Measurements from ENCODE around the gene CD47. TPM values are rescaled to one million over a fixed set of nuclear protein-coding genes. Genes with fewer than 3 reads are reported as not detected.
A peak's percentile ranks its signal among the peaks of the same experiment; 100 is the strongest.

Gene CD47
- total and polyA plus RNA-seq, 10 of the 15 experiments (the other 5 are each of a cell fraction or from before 2014, with no cell fraction given): 22.9 to 175 (median 81.1) TPM

- Histone ChIP-seq H3K79me2 (ENCODE audit: control insufficient read depth, insufficient read depth, low read length) (no peaks in the 10 kb centered on the region), H3K4me2 (ENCODE audit: control insufficient read depth, insufficient read depth) (no peak overlapping the region), H3K4me3 (no peak overlapping the region), H3K9me3 (replicated peaks; ENCODE audit: control insufficient read depth, insufficient read depth, low read length) (no peaks in the 10 kb centered on the region), H4K20me1 (ENCODE audit: control insufficient read depth, insufficient read depth) (no peaks in the 10 kb centered on the region), H3K36me3 (ENCODE audit: control insufficient read depth in 2 of 2, insufficient read depth in 2 of 2, low read length in 1 of 2) (no peaks in the 10 kb centered on the region), H3K27me3 (replicated peaks in 1 of 2; ENCODE audit: control insufficient read depth in 2 of 2, insufficient read depth in 2 of 2, low read length in 1 of 2) (no peaks in the 10 kb centered on the region), H3K27ac (ENCODE audit: control insufficient read depth, insufficient read depth) (no peak overlapping the region), H3K9ac (ENCODE audit: control insufficient read depth, insufficient read depth, low read length) (no peak overlapping the region), H2AFZ (ENCODE audit: control insufficient read depth, low read depth, low read length) (no peak overlapping the region), H3K4me1 (ENCODE audit: control insufficient read depth, insufficient read depth, low read length) (no peaks in the 10 kb centered on the region; the same call in 1 of the 2 replicates)
- intact Hi-C loops (cut with micrococcal nuclease; ENCODE audit: unreplicated experiment) (no loop called here), in situ Hi-C loops (cut with MboI) (no loop called here)
- FAIRE-seq (no peak), DNase-seq (ENCODE audit: low read depth, low spot score) (no peak), ATAC-seq (peak; percentile 49)
- ChIA-PET RAD21 (ENCODE audit: unreplicated experiment) (no interaction called here), SMC1A (ENCODE audit: uncharacterized antibody, unreplicated experiment) (no interaction called here), POLR2A (no interaction called here), CTCF (interaction anchor here (0.8 kb wide), 1 partner anchor 434 kb away, joined by 3 read pairs; no protein-coding TSS in a partner anchor)
- 49% methylated on average over 3 of the region's 3 CpGs for WGBS (ENCODE audit: insufficient coverage, insufficient replicate concordance, low lambda C conversion rate, missing lambda C conversion rate)
- peak; percentile 39; the same call in 1 of the 2 replicates for TF ChIP-seq RUNX3 (IDR thresholded peaks at IDR 0.05; ENCODE audit: low read length)
- no peak for TF ChIP-seq SUZ12 (IDR thresholded peaks at IDR 0.05; ENCODE audit: unreplicated experiment)
- no peak for TF ChIP-seq ETV6 (conservative IDR thresholded peaks at IDR 0.05 in 1 of 2, IDR thresholded peaks at IDR 0.05 in 1 of 2; ENCODE audit: borderline replicate concordance in 1 of 2, low read depth in 1 of 2)
- 0 out of 2 replicates have a peak, but pooled peaks have one; percentile 22 for TF ChIP-seq YY1 (IDR thresholded peaks at IDR 0.05; ENCODE audit: low read depth, low read length)
- no TSS peak for BruUV-seq (replicated peaks)
These were observed 81.7 kb downstream of the CD47 start for GRCh38 chr3:108008931-108009639.

- no peaks in the 10 kb centered on the region for H3K9me3 ChIP-seq (replicated peaks; ENCODE audit: control insufficient read depth, insufficient read depth, low read length)
- no peak overlapping the region for H3K9ac ChIP-seq (ENCODE audit: control insufficient read depth, insufficient read depth, low read length)
- H2AFZ ChIP-seq (ENCODE audit: control insufficient read depth, low read depth, low read length): no peak overlapping the region
- POLR2A ChIA-PET: no interaction called here
- H3K27ac ChIP-seq (ENCODE audit: control insufficient read depth, insufficient read depth): no peak overlapping the region
- SMC1A ChIA-PET (ENCODE audit: uncharacterized antibody, unreplicated experiment): no interaction called here
- H3K4me3 ChIP-seq: no peak overlapping the region
- ATAC-seq (no peak), DNase-seq (ENCODE audit: low read depth, low spot score) (no peak), FAIRE-seq (no peak)
- H3K27me3 ChIP-seq (replicated peaks in 1 of 2; ENCODE audit: control insufficient read depth in 2 of 2, insufficient read depth in 2 of 2, low read length in 1 of 2): no peaks in the 10 kb centered on the region
- no peak for TF ChIP-seq NBN (IDR thresholded peaks at IDR 0.05)
- TF ChIP-seq RB1 (IDR thresholded peaks at IDR 0.05; ENCODE audit: borderline replicate concordance): no peak
- no peak for TF ChIP-seq POLR2A (IDR thresholded peaks at IDR 0.05; ENCODE audit: low read depth, low read length)
- no peak for TF ChIP-seq MTA2 (IDR thresholded peaks at IDR 0.05; ENCODE audit: low read depth)
- no peak for TF ChIP-seq HDAC6 (IDR thresholded peaks at IDR 0.05; ENCODE audit: unreplicated experiment)
- no peak for TF ChIP-seq CBX5 (IDR thresholded peaks at IDR 0.05; ENCODE audit: low read depth)
- TF ChIP-seq LARP7 (IDR thresholded peaks at IDR 0.05): no peak
- TF ChIP-seq, protein P1, sequence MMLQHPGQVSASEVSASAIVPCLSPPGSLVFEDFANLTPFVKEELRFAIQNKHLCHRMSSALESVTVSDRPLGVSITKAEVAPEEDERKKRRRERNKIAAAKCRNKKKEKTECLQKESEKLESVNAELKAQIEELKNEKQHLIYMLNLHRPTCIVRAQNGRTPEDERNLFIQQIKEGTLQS (IDR thresholded peaks at IDR 0.05; ENCODE audit: borderline replicate concordance, extremely low read depth, low read depth, low read length): no peak
- no peak for TF ChIP-seq RCOR1 (conservative IDR thresholded peaks at IDR 0.05; ENCODE audit: low read depth, low read length)
- no peak for TF ChIP-seq CHD1 (IDR thresholded peaks at IDR 0.05; ENCODE audit: low read depth, low read length)
- no peak for TF ChIP-seq MEF2B (IDR thresholded peaks at IDR 0.05; ENCODE audit: partially characterized antibody, poor library complexity, severe bottlenecking)
- RAD21 ChIA-PET (ENCODE audit: unreplicated experiment): no interaction called here
- no TSS peak for BruUV-seq (replicated peaks)
- H3K4me1 ChIP-seq (ENCODE audit: control insufficient read depth, insufficient read depth, low read length): no peaks in the 10 kb centered on the region; the same call in 1 of the 2 replicates
- no peak overlapping the region for H3K4me2 ChIP-seq (ENCODE audit: control insufficient read depth, insufficient read depth)
- CTCF ChIA-PET: no interaction called here
- 68% methylated on average over 2 of the region's 2 CpGs for WGBS (ENCODE audit: insufficient coverage, insufficient replicate concordance, low lambda C conversion rate, missing lambda C conversion rate)
- no peaks in the 10 kb centered on the region for H4K20me1 ChIP-seq (ENCODE audit: control insufficient read depth, insufficient read depth)
- H3K36me3 ChIP-seq (ENCODE audit: control insufficient read depth in 2 of 2, insufficient read depth in 2 of 2, low read length in 1 of 2): no peaks in the 10 kb centered on the region
- no peaks in the 10 kb centered on the region for H3K79me2 ChIP-seq (ENCODE audit: control insufficient read depth, insufficient read depth, low read length)
- intact Hi-C loops (cut with micrococcal nuclease; ENCODE audit: unreplicated experiment): no loop called here
- in situ Hi-C loops (cut with MboI): no loop called here
These were observed 82.7 kb downstream of the CD47 start for GRCh38 chr3:108008106-108008505.
